Activated naive CD4-positive, alpha-beta T cell treated with anti-CD3 and anti-CD28 coated beads, Interleukin-2, amount 50 U/mL, for 72 hours (primary cell): ENCODE measurements around the gene ADH4. TPM values are rescaled to one million over a fixed set of nuclear protein-coding genes. Genes with fewer than 3 reads are reported as not detected.

Source experiments
- total RNA-seq, 2 donors: library from RNA; stranded (reverse); gene quantifications; one replicate each; pipeline ENCODE4 v1.2.3, GENCODE V29; 2022

Gene ADH4
- total RNA-seq, 2 donors from 2014 or later, result not detected

Other genes with a start within 250 kb of the ADH4 start
- gene EIF4E, start 215.2 kb downstream of the ADH4 start, total RNA-seq, result 100 to 1,000 TPM in 1 of 2 donors, 10 to 100 TPM in 1; 91.8 to 131 TPM
- gene METAP1, start 148.6 kb downstream of the ADH4 start, total RNA-seq, result 10 to 100 TPM; 71.6 to 80.1 TPM
- 100 to 1,000 TPM in 1 of 2 donors, 10 to 100 TPM in 1; 67.3 to 122 TPM for gene ADH5, start 55.5 kb downstream of the ADH4 start, total RNA-seq
- gene ADH6, start 74.9 kb upstream of the ADH4 start, total RNA-seq, result not detected
- gene ADH1A, start 146.7 kb upstream of the ADH4 start, total RNA-seq, result not detected
- gene ADH1B, start 177.1 kb upstream of the ADH4 start, total RNA-seq, result not detected
- not detected for gene ADH1C, start 208.4 kb upstream of the ADH4 start, total RNA-seq